ENCODE measurements around the gene BLOC1S6. TPM values are rescaled to one million over a fixed set of nuclear protein-coding genes. Genes with fewer than 3 reads are reported as not detected.

BLOC1S6 gene
- total RNA-seq, 1 experiment from 2014 or later: 77.1 TPM

DNA sequence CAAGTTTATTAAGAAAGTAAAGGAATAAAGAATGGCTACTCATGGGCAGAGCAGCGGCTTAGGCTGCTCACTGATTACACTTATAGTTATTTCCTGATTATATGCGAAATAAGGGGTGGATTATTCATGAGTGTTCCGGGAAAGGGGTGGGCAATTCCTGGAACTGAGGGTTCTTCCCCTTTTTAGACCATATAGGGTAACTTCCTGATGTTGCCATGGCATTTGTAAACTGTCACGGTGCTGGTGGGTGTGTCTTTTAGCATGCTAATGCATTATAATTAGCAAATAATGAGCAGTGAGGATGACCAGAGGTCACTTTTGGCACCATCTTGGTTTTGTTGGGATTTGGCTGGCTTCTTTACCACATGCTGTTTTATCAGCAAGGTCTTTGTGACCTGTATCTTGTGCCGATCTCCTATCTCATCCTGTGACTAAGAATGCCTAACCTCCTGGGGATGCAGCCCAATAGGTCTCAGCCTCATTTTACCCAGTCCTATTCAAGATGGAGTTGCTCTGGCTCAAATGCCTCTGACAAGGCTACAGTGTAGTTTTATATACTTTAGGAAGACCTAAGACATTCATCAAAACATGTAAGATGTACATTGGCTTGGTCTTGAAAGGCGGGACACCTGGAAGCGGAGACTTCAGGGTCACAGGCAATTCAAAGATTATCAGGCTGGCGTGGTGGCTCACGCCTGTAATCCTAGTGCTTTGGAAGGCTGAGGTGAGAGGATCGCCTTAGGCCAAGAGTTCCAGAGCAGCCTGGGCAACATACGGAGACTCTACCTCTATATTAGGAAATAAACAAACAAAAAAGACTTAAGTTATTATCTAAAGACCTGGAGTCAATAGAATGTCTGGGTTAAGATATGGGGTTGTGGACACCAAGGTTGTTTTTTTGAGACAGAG lies 3.2 kb upstream of the BLOC1S6 start:
- no peaks in the 10 kb centered on the region for H3K9me2 ChIP-seq (replicated peaks; ENCODE audit: insufficient read depth, low read length)
- H3K4me2 ChIP-seq (ENCODE audit: low read depth, low read length, poor library complexity, severe bottlenecking): no peak overlapping the region
- peaks cover 18% of the 10 kb centered on the region for H3K4me1 ChIP-seq (ENCODE audit: low read length)
- H3K9ac ChIP-seq (ENCODE audit: low read length): no peak overlapping the region
- H3K4me3 ChIP-seq (ENCODE audit: low read length): no peak overlapping the region
- no peak for DNase-seq
- no peak overlapping the region for H2AFZ ChIP-seq (ENCODE audit: low read length)
- H3K27me3 ChIP-seq (ENCODE audit: low read length): no peaks in the 10 kb centered on the region
- H3K9me3 ChIP-seq (ENCODE audit: low read length): no peaks in the 10 kb centered on the region
- H4K20me1 ChIP-seq (ENCODE audit: insufficient read depth, low read depth, low read length): no peaks in the 10 kb centered on the region
- no peak overlapping the region for H3K27ac ChIP-seq (ENCODE audit: low read length)
- peaks cover 15% of the 10 kb centered on the region for H3K79me2 ChIP-seq (ENCODE audit: low read length)
- no peaks in the 10 kb centered on the region for H3K36me3 ChIP-seq (ENCODE audit: insufficient read depth, low read length)

DNA sequence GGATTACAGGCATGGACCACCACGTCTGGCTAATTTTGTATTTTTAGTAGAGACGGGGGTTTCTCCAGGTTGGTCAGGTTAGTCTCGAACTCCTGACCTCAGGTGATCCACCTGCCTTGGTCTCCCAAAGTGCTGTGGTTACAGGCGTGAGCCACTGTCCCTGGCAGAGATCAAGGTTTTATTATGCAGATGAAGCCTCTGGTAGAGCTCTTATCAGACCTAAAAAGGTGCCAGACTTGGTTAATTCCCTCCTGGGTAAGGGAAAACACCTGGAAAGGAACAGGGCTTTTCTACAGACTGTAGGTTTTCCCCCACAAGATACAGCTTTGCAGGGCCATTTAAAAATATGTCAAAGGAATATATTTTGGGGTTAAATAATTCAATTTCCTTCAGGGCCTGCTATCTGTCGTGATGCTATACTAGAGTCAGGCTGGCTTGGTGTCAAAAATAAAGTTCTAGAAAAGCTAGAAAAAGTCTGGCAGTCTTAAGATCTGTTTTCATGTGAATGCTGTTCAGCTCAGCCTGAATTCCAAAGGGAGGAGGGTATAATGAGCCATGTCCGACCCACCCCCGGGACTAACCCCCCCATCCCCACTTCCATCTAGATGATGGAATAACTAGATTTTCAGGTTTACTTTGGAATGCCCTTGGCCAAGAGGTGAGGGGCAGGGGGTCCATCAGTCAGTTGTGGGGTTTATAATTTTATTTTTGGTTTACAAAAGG lies 1.9 kb upstream of the BLOC1S6 start:
- peak overlapping the region; percentile 86 for H3K4me2 ChIP-seq (ENCODE audit: low read depth, low read length, poor library complexity, severe bottlenecking)
- DNase-seq: no peak
- no peaks in the 10 kb centered on the region for H4K20me1 ChIP-seq (ENCODE audit: insufficient read depth, low read depth, low read length)
- H3K27me3 ChIP-seq (ENCODE audit: low read length): no peaks in the 10 kb centered on the region
- no peaks in the 10 kb centered on the region for H3K9me3 ChIP-seq (ENCODE audit: low read length)
- no peak overlapping the region for H2AFZ ChIP-seq (ENCODE audit: low read length)
- H3K4me3 ChIP-seq (ENCODE audit: low read length): no peak overlapping the region
- H3K79me2 ChIP-seq (ENCODE audit: low read length): peaks cover 27% of the 10 kb centered on the region
- H3K27ac ChIP-seq (ENCODE audit: low read length): no peak overlapping the region
- peaks cover 30% of the 10 kb centered on the region for H3K4me1 ChIP-seq (ENCODE audit: low read length)
- no peaks in the 10 kb centered on the region for H3K36me3 ChIP-seq (ENCODE audit: insufficient read depth, low read length)
- peak overlapping the region; percentile 88; the same call in 1 of the 2 replicates for H3K9ac ChIP-seq (ENCODE audit: low read length)
- no peaks in the 10 kb centered on the region for H3K9me2 ChIP-seq (replicated peaks; ENCODE audit: insufficient read depth, low read length)

- Histone ChIP-seq H3K79me2 (ENCODE audit: low read length) (peaks cover 36% of the 10 kb centered on the region), H3K9me3 (ENCODE audit: low read length) (no peaks in the 10 kb centered on the region)
Observed at GRCh38 chr15:45586125-45586524, 1.1 kb upstream of the BLOC1S6 start.

GRCh38 chr15:45586601-45587094 lies 531 bp upstream of the BLOC1S6 start:
- Histone ChIP-seq H3K27me3 (ENCODE audit: low read length) (no peaks in the 10 kb centered on the region), H3K9ac (ENCODE audit: low read length) (peak overlapping the region; percentile 88), H3K36me3 (ENCODE audit: insufficient read depth, low read length) (0 out of 2 replicates have a peak, but pooled peaks cover 2% of the 10 kb centered on the region), H4K20me1 (ENCODE audit: insufficient read depth, low read depth, low read length) (no peaks in the 10 kb centered on the region), H3K9me2 (replicated peaks; ENCODE audit: insufficient read depth, low read length) (no peaks in the 10 kb centered on the region), H3K4me1 (ENCODE audit: low read length) (peaks cover 38% of the 10 kb centered on the region), H3K79me2 (ENCODE audit: low read length) (peaks cover 41% of the 10 kb centered on the region), H3K4me2 (ENCODE audit: low read depth, low read length, poor library complexity, severe bottlenecking) (peak overlapping the region; percentile 86), H3K9me3 (ENCODE audit: low read length) (no peaks in the 10 kb centered on the region), H2AFZ (ENCODE audit: low read length) (peak overlapping the region; percentile 79; the same call in 1 of the 2 replicates), H3K4me3 (ENCODE audit: low read length) (peak overlapping the region; percentile 93), H3K27ac (ENCODE audit: low read length) (peak overlapping the region; percentile 82)
- DNase-seq: no peak

More at GRCh38 chr15:45586125-45586524, 1.1 kb upstream of the BLOC1S6 start:
- H3K27me3 ChIP-seq (ENCODE audit: low read length): no peaks in the 10 kb centered on the region
- H4K20me1 ChIP-seq (ENCODE audit: insufficient read depth, low read depth, low read length): no peaks in the 10 kb centered on the region
- peak overlapping the region; percentile 86 for H3K4me2 ChIP-seq (ENCODE audit: low read depth, low read length, poor library complexity, severe bottlenecking)
- DNase-seq: no peak
- peak overlapping the region; percentile 93 for H3K4me3 ChIP-seq (ENCODE audit: low read length)
- H3K36me3 ChIP-seq (ENCODE audit: insufficient read depth, low read length): no peaks in the 10 kb centered on the region
- H3K9ac ChIP-seq (ENCODE audit: low read length): peak overlapping the region; percentile 88
- H2AFZ ChIP-seq (ENCODE audit: low read length): no peak overlapping the region
- no peaks in the 10 kb centered on the region for H3K9me2 ChIP-seq (replicated peaks; ENCODE audit: insufficient read depth, low read length)
- H3K4me1 ChIP-seq (ENCODE audit: low read length): peaks cover 38% of the 10 kb centered on the region
- peak overlapping the region; percentile 82; the same call in 1 of the 2 replicates for H3K27ac ChIP-seq (ENCODE audit: low read length)

GRCh38 chr15:45587863-45588170 lies 638 bp downstream of the BLOC1S6 start:
- peaks cover 53% of the 10 kb centered on the region for H3K79me2 ChIP-seq (ENCODE audit: low read length)
- H2AFZ ChIP-seq (ENCODE audit: low read length): peak overlapping the region; percentile 79
- H3K4me3 ChIP-seq (ENCODE audit: low read length): peak overlapping the region; percentile 93

DNA sequence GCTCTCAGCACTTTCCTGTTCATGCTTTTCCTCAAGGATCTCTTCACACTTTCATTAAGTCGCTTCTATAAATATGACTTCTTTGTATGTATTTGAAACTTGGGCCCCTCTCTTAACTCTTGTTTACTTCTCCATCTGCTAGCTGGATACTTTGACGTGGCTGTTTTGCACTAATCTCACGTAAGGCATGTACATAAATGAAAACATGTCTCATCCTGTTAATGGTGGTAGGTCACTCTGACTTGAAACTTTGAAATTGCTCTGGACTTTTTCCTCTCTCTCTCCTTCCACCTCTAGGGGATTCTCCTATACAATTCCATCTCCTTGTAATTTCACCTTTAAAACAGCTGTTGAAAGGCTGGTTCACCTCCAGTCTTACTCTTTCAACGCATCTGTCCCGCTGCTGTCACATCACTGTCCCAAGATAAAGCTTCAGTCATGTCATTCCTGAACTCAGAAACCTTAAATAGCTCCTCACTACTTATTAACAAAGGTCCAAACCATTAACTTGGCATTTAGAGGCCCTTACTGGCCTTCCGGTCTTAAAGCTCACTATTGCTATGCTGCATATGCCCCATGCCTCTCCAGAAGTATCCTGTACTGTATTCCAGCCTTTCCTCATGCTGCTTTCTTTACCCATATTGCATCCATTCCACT lies 1.2 kb downstream of the BLOC1S6 start:
- H3K4me1 ChIP-seq (ENCODE audit: low read length): peaks cover 38% of the 10 kb centered on the region
- peak overlapping the region; percentile 93 for H3K4me3 ChIP-seq (ENCODE audit: low read length)
- H3K27me3 ChIP-seq (ENCODE audit: low read length): no peaks in the 10 kb centered on the region
- DNase-seq: peak; percentile 54
- H3K9ac ChIP-seq (ENCODE audit: low read length): peak overlapping the region; percentile 88
- no peaks in the 10 kb centered on the region for H3K9me2 ChIP-seq (replicated peaks; ENCODE audit: insufficient read depth, low read length)
- H2AFZ ChIP-seq (ENCODE audit: low read length): no peak overlapping the region
- peak overlapping the region; percentile 86 for H3K4me2 ChIP-seq (ENCODE audit: low read depth, low read length, poor library complexity, severe bottlenecking)
- H3K79me2 ChIP-seq (ENCODE audit: low read length): peaks cover 58% of the 10 kb centered on the region
- no peaks in the 10 kb centered on the region for H3K9me3 ChIP-seq (ENCODE audit: low read length)
- H4K20me1 ChIP-seq (ENCODE audit: insufficient read depth, low read depth, low read length): no peaks in the 10 kb centered on the region
- H3K27ac ChIP-seq (ENCODE audit: low read length): peak overlapping the region; percentile 82
- peaks cover 17% of the 10 kb centered on the region for H3K36me3 ChIP-seq (ENCODE audit: insufficient read depth, low read length)

More at GRCh38 chr15:45587863-45588170, 638 bp downstream of the BLOC1S6 start:
- Histone ChIP-seq H3K9ac (ENCODE audit: low read length) (peak overlapping the region; percentile 88), H3K27me3 (ENCODE audit: low read length) (no peaks in the 10 kb centered on the region), H3K4me2 (ENCODE audit: low read depth, low read length, poor library complexity, severe bottlenecking) (peak overlapping the region; percentile 86), H3K9me2 (replicated peaks; ENCODE audit: insufficient read depth, low read length) (no peaks in the 10 kb centered on the region), H3K4me1 (ENCODE audit: low read length) (peaks cover 38% of the 10 kb centered on the region), H3K36me3 (ENCODE audit: insufficient read depth, low read length) (peaks cover 14% of the 10 kb centered on the region), H3K27ac (ENCODE audit: low read length) (peak overlapping the region; percentile 82), H3K9me3 (ENCODE audit: low read length) (no peaks in the 10 kb centered on the region), H4K20me1 (ENCODE audit: insufficient read depth, low read depth, low read length) (no peaks in the 10 kb centered on the region)
- no peak for DNase-seq

DNA sequence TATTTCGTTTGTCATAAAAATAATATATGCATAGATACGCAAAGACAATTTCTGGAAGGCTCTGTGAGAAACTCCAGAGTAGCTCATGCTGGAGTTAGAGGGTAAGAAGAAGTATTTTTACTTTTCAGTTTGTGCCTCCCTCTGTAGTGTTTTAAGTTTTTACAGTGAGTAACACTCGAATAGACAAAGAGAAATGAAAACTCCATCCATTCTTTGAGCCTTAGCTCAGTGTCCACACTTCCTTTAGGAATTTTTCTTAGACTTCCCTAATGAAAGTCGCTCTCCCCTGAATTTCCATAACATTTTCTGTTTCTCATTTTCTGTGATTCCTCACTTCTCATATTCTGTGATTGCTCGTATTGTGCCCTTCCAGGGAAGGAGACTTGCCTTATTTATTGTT lies 2.1 kb downstream of the BLOC1S6 start:
- no peaks in the 10 kb centered on the region for H3K9me3 ChIP-seq (ENCODE audit: low read length)
- peak overlapping the region; percentile 19; the same call in 1 of the 2 replicates for H3K27ac ChIP-seq (ENCODE audit: low read length)
- peaks cover 38% of the 10 kb centered on the region for H3K4me1 ChIP-seq (ENCODE audit: low read length)
- no peaks in the 10 kb centered on the region for H3K9me2 ChIP-seq (replicated peaks; ENCODE audit: insufficient read depth, low read length)
- peaks cover 67% of the 10 kb centered on the region for H3K79me2 ChIP-seq (ENCODE audit: low read length)
- peak overlapping the region; percentile 93 for H3K4me3 ChIP-seq (ENCODE audit: low read length)
- no peak overlapping the region for H2AFZ ChIP-seq (ENCODE audit: low read length)
- no peak for DNase-seq
- H3K27me3 ChIP-seq (ENCODE audit: low read length): no peaks in the 10 kb centered on the region
- H3K4me2 ChIP-seq (ENCODE audit: low read depth, low read length, poor library complexity, severe bottlenecking): peak overlapping the region; percentile 86
- H3K9ac ChIP-seq (ENCODE audit: low read length): peak overlapping the region; percentile 88
- H3K36me3 ChIP-seq (ENCODE audit: insufficient read depth, low read length): peaks cover 24% of the 10 kb centered on the region
- H4K20me1 ChIP-seq (ENCODE audit: insufficient read depth, low read depth, low read length): no peaks in the 10 kb centered on the region

Data from Karpas-422 (cell line).